ENCODE results near the gene NPC1.
"Not testable (repeated sequence)": the region's sequence is repeated elsewhere in the genome, so short reads cannot be mapped to it uniquely, and the experiment has no call there.

NPC1 gene

DNA sequence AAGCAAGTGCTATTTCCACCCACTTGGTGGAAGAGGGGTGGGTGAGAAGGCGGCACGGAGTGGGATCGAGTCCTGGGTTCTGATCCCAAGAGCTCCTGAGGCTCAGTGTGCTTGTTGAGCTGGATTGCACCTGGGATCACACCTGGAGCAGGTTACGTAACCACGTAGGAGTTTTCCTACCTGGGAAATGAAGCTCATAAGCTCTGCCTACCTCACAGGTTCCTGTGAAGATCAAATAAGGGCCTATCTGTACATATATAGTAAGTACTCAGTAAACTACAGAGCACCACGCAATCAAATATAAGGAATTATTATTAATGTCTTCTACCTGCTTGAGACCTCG, 11.0 kb downstream of the NPC1 start:
- no peak for DNase-seq (ENCODE audit: low read depth)

GRCh38 chr18:23574611-23575308, 11.5 kb downstream of the NPC1 start:
- DNase-seq (ENCODE audit: low read depth), result no peak

DNA sequence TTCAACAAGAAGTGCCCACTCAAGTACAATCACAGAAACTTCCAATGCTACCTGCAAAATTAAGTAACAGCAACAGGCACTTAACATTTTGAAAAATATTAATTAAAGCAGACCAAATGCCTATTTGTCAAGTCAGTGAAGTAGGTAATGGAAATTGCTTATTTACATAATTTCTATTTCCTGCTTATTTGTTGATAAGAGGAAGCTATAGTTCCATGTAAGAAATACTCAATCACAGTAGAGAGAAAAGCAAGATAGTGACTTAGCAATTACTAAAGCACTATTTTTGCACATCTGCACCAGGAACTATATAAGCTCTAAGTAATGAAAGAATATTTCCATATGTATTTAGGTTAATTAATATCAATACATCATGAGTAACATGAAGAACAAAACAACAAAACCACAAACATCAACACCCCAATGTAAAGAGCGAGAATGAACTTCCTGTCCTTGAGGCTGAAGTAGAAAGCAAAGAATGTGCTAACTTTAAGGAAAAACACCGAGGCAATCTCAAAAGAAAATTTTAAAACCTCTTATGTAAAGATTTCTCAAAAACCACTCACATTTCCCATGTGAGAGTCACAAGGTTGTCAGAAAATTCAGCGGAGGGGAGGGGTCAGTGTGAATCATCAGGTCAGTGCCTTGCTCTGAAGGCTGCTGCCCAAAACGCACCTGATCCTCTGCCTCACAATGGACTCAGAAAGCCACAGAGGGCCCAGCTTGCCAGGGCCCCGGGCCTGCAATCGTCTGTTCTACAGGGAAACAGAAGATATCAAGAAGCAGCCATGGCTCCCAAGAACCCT, 12.5 kb downstream of the NPC1 start:
- DNase-seq (ENCODE audit: low read depth), result no peak

DNA sequence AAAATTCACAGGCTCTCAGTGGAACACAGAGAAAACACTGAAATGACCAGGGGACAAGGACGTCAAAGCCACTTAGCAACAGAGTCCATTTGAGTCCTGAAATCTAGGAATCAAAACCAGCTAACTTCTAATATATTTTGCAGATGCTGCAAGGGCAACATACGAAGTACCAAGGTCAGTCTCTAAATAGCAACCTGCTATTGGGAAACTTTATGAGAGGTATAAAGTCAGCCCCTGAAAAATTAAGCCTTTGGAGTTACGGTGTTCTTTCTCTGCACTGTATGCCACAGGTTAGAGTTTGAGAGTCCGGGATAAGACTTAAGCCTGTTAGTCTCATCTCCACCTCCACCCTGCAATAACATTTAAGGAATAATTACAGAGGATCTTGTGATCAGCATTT, 13.3 kb downstream of the NPC1 start:
- no peak for DNase-seq (ENCODE audit: low read depth)

DNA sequence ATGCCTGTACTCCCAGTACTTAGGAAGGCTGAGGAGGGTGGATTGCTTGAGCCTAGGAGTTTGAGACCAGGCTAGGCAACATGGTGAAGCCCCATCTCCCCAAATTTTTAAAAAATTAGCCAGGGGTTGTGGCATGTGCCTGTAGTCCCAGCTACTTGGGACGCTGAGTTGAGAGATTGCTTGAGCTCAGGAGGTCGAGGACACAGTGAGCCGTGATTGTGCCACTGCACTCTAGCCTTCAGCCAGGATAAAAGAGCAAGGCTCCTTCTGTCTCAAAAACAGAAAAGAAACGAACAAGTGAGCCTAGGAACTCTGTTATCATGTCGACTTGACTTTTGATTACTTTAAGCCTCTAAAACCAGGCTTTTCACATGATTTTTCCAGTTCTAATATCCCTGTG, 13.7 kb downstream of the NPC1 start:
- DNase-seq (ENCODE audit: low read depth), result no peak

- no peak for DNase-seq (ENCODE audit: low read depth)
Measured at GRCh38 chr18:23572012-23572411, 14.3 kb downstream of the NPC1 start.

- DNase-seq (ENCODE audit: low read depth), result no peak
Measured at GRCh38 chr18:23570912-23571504, 15.3 kb downstream of the NPC1 start.

GRCh38 chr18:23569299-23570063, 16.8 kb downstream of the NPC1 start:
- DNase-seq (ENCODE audit: low read depth), result no peak

DNA sequence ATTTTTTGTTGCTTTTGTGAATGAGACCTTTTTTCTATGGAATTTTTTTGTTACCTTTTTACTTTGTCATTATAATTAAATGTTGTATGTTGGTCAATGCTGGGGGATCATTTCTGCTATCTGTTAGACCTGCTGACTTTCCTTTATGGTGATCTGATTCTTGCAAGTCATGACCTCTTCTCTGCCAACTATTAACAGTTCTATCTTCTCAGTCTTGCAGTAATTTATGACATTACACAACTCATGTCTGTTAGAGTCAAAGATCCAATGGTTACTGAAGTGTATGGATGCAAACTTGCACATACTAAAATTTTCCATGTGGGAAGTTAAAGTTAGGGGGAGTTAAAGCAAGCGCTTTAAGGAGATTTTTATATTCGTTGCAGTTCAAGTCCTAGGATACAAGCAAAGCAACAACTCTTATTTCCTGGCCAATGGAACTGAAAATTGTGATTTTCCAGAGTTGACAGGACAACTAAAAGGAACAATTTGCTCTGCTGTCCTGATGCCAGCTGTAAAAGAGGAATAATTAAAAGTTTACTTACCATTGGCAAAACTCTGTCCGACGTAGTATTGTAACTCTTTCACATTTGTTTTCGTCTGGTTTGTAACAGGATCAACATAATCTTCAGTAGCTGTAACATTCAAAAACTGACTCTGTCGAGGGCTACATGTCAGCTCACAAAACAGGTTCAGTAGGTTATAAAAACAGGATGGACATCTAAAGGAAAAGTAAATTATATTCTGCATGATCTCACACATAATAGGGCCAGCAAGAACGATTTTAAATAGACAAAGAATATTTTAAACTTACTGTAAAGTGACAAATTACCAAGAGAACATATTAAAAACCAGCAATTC, 17.8 kb downstream of the NPC1 start:
- DNase-seq (ENCODE audit: low read depth), result no peak

GRCh38 chr18:23567671-23568070, 18.6 kb downstream of the NPC1 start:
- DNase-seq (ENCODE audit: low read depth), result no peak

- DNase-seq (ENCODE audit: low read depth), result no peak
Measured at GRCh38 chr18:23565916-23566547, 20.3 kb downstream of the NPC1 start.

DNA sequence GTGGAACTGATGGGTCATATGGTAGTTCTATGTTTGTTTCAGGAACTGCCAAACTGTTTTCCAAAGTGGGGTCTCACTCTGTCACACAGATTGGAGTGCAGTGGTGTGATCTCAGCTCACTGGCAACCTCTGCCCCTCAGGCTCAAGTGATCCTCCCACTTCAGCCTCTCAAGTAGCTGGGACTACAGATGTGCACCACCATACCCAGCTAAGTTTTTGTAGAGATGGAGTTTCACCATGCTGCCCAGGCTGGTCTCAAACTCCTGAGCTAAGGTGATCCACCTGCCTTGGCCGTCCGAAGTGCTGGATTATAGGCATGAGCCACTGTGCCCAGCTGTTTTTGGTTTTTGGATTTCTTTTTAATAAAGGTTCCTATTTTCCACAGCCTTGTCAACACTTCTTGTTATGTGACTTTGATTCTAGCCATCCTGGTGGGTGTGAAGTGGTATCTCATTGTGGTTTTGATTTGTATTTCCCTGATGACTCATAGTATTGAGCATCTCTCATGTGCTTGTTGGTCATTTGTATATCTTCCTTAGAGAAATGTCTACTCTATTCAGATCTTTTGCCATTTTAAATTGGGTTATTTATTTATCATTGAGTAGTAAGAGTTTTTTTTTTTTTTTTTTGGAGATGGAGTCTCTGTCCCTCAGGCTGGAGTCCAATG, 22.8 kb downstream of the NPC1 start:
- no peak for DNase-seq (ENCODE audit: low read depth)

- no peak for DNase-seq (ENCODE audit: low read depth)
Measured at GRCh38 chr18:23560186-23560585, 26.1 kb downstream of the NPC1 start.

DNA sequence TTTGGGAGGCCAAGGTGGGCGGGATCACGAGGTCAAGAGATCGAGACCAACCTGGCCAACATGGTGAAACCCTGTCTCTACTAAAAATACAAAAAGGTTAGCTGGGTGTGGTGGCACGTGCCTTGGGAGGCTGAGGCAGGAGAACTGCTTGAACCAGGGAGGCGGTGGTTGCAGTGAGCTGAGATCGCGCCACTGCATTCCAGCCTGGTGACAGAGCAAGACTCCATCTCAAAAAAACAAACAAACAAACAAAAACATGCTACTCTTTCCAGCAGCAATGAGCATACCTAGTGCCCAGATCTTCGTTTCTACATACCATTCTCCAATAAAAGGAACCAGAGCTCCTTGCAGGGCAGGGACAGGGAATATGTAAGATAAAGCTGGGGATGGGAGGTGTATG, 28.8 kb downstream of the NPC1 start:
- not testable (repeated sequence) for DNase-seq (ENCODE audit: low read depth)

- no peak for DNase-seq (ENCODE audit: low read depth)
Measured at GRCh38 chr18:23556145-23556780, 30.0 kb downstream of the NPC1 start.

GRCh38 chr18:23553887-23554286, 32.4 kb downstream of the NPC1 start:
- DNase-seq (ENCODE audit: low read depth), result no peak

GRCh38 chr18:23552505-23552904, 33.8 kb downstream of the NPC1 start:
- DNase-seq (ENCODE audit: low read depth), result no peak

- no peak for DNase-seq (ENCODE audit: low read depth)
Measured at GRCh38 chr18:23551978-23552377, 34.3 kb downstream of the NPC1 start.

DNA sequence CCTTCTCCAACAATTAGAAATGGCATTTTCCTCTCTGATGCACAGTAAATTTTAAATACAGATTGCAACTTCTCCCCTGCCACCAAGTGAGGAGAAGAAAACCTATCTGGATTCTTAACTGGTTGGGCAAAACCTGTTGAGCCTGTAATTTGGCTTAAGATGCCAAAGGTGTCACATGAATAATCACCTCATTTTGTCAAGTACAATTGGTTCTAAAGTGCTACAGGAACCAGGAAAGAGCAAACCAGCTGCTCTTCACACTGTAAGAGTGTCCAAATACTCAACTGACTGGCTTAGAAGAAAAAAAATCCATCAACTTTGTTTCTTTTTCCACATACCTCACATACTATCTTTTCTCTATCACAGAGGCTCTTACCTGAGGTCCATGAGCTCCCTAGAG, 35.4 kb downstream of the NPC1 start:
- no peak for DNase-seq (ENCODE audit: low read depth)

DNA sequence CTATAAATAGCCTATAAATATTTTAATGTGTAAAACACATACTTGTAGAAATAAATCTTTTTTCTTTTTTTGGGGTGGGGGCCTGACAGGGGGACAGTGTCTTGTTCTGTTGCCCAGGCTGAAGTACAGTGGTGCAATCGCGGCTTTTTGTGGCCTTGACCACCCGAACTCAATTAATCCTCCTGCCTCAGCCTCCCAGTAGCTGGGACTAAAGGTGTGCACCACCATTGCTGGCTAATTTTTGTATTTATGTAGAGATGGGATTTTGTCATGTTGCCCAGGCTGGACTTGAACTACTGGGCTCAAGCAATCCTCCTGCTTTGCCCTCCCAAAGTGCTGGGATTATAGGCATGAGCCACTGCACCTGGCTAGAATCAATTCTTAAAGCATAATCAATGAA, 37.6 kb downstream of the NPC1 start:
- no peak for DNase-seq (ENCODE audit: low read depth)
